ENCODE results near the gene ZBTB45.

- TF ChIP-seq, protein P1, sequence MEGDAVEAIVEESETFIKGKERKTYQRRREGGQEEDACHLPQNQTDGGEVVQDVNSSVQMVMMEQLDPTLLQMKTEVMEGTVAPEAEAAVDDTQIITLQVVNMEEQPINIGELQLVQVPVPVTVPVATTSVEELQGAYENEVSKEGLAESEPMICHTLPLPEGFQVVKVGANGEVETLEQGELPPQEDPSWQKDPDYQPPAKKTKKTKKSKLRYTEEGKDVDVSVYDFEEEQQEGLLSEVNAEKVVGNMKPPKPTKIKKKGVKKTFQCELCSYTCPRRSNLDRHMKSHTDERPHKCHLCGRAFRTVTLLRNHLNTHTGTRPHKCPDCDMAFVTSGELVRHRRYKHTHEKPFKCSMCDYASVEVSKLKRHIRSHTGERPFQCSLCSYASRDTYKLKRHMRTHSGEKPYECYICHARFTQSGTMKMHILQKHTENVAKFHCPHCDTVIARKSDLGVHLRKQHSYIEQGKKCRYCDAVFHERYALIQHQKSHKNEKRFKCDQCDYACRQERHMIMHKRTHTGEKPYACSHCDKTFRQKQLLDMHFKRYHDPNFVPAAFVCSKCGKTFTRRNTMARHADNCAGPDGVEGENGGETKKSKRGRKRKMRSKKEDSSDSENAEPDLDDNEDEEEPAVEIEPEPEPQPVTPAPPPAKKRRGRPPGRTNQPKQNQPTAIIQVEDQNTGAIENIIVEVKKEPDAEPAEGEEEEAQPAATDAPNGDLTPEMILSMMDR (IDR thresholded peaks at IDR 0.05) = no peak
- no peak for TF ChIP-seq POLR2A (IDR thresholded peaks at IDR 0.05)
These were observed 40.6 kb upstream of the ZBTB45 start for GRCh38 chr19:58560007-58560887.

Data from uterus (tissue), 2 donors.